Activated CD4-positive, alpha-beta T cell treated with anti-CD3 and anti-CD28 coated beads, Interleukin-2, amount 10 ng/mL, durations not matched to agents 24 days and 14 days (primary cell): ENCODE measurements around the gene KDM2B. TPM values are rescaled to one million over a fixed set of nuclear protein-coding genes. Genes with fewer than 3 reads are reported as not detected.

Source experiments
- DNase-seq: peaks from one replicate; pipeline ENCODE4 v3.0.0; 2022
- H3K27ac Mint-ChIP-seq: one replicate; pipeline ENCODE4 v1.8.0; 2022; ENCODE audit warnings: mild to moderate bottlenecking, mixed read lengths
- H3K27me3 Mint-ChIP-seq: one replicate; pipeline ENCODE4 v1.8.0; 2022; ENCODE audit warnings: mixed read lengths
- H3K36me3 Mint-ChIP-seq: one replicate; pipeline ENCODE4 v1.8.0; 2022; ENCODE audit warnings: low read depth, mild to moderate bottlenecking, mixed read lengths
- H3K4me1 Mint-ChIP-seq: one replicate; pipeline ENCODE4 v1.8.0; 2021; ENCODE audit warnings: mixed read lengths
- H3K4me3 Mint-ChIP-seq: one replicate; pipeline ENCODE4 v1.8.0; 2022; ENCODE audit warnings: mild to moderate bottlenecking, moderate library complexity, mixed read lengths
- H3K9me3 Mint-ChIP-seq: one replicate; pipeline ENCODE4 v1.8.0; 2021; ENCODE audit warnings: mixed read lengths
- intact Hi-C: fragments of 100-400 bp; cut with micrococcal nuclease; formaldehyde crosslinking; loops from one replicate; pipeline ENCODE4 v1.15.1; 2023
- total RNA-seq: library from RNA; stranded (reverse); gene quantifications from 2 replicates; pipeline ENCODE4 v1.2.3, GENCODE V29; 2022

Gene KDM2B
- total RNA-seq, 1 donor from 2014 or later, result 60.7 TPM

DNA sequence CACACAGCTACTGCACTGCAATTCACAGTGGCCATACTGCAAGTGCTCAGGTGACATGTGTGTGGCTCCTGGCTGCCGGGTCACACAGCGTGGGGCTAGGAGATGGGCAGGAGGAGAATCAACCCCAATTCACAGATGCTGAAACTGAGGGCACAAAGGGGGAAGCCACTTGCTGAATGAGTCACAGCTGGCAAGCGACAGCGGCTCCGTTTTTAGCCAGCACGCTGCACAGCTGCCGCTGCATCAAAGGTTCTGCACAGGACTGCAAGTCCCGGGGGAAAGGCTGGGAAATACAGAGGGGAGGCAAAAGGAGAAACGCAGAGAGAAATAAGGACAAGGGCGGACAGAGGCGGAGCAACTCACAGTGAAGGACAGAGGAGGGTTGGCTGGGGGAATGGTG lies 57.9 kb downstream of the KDM2B start:
- Mint-ChIP-seq H3K36me3 (peaks cover 6% of the 10 kb centered on the region), H3K27ac (no peak overlapping the region), H3K27me3 (no peaks in the 10 kb centered on the region), H3K4me3 (no peak overlapping the region), H3K4me1 (peaks cover 3% of the 10 kb centered on the region), H3K9me3 (no peaks in the 10 kb centered on the region)
- intact Hi-C loops, result no loop called here
- DNase-seq, result no peak

- no peak for DNase-seq
- no peaks in the 10 kb centered on the region for H3K27me3 Mint-ChIP-seq
- H3K4me1 Mint-ChIP-seq, result peaks cover 4% of the 10 kb centered on the region
- H3K36me3 Mint-ChIP-seq, result peaks cover 12% of the 10 kb centered on the region
- no peak overlapping the region for H3K4me3 Mint-ChIP-seq
- intact Hi-C loops, result no loop called here
- H3K27ac Mint-ChIP-seq, result no peak overlapping the region
- H3K9me3 Mint-ChIP-seq, result no peaks in the 10 kb centered on the region
Measured at GRCh38 chr12:121520586-121521086, 60.2 kb downstream of the KDM2B start.

DNA sequence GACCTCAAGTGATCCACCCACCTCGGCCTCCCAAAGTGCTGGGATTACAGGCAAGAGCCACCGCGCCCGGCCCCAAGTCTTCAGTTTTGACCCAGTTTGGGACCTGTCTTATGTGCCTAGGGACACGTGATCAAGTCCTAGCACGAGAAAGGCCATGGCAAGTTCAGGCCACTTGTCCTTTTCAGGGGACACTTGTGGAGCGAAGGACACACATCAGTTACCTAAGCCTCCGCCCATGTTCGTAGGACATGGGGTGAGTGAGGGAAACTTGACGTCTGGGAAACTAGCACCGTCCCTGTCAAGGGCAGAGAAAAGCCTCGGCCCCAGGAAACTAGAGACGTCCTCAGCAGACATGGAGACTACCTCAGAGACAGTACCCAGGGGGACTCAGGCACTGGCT lies 60.7 kb downstream of the KDM2B start:
- H3K4me1 Mint-ChIP-seq, result peaks cover 7% of the 10 kb centered on the region
- H3K27me3 Mint-ChIP-seq, result no peaks in the 10 kb centered on the region
- peaks cover 12% of the 10 kb centered on the region for H3K36me3 Mint-ChIP-seq
- H3K27ac Mint-ChIP-seq, result no peak overlapping the region
- H3K4me3 Mint-ChIP-seq, result no peak overlapping the region
- no peak for DNase-seq
- intact Hi-C loops, result no loop called here
- H3K9me3 Mint-ChIP-seq, result no peaks in the 10 kb centered on the region

DNA sequence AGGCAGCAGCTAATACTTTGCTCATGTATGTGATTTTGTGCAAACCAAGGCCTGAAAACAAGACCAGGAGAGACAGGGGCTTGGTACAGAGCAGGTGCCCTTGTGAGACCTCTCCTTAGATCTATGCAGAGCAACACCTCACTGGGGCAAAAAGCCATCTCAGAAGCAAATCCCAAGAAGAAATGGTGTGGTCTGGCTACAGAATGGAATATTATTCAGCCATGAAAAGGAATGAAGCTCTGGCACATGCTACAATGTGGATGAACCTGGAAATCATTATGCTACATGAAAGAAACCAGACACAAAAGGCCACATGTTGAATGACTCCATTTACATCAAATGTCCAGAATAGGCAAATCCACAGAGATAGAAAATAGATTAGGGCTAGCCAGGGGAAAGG lies 61.6 kb downstream of the KDM2B start:
- peaks cover 12% of the 10 kb centered on the region for H3K36me3 Mint-ChIP-seq
- no peaks in the 10 kb centered on the region for H3K27me3 Mint-ChIP-seq
- peaks cover 8% of the 10 kb centered on the region for H3K4me1 Mint-ChIP-seq
- no peak overlapping the region for H3K27ac Mint-ChIP-seq
- no peak for DNase-seq
- intact Hi-C loops, result no loop called here
- H3K4me3 Mint-ChIP-seq, result no peak overlapping the region
- H3K9me3 Mint-ChIP-seq, result no peaks in the 10 kb centered on the region

DNA sequence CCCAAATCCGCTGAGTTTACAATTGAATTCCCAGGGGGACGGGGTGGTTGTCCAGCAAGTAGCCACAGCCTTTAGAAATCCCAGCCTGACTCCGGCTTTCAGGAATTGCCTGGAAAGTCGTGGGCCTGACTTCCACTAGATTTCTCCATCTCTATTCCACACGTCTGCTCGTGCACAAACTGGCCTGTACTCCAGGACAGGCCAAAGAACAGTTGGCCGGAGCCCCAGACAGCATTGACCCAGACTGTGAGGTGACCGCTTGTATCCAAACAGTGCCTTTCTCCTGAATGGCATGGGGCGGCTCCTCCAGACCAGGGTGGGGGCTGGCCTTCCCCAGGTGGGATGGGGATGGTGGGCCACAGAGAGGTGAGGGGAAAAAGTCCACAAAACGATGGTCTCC lies 62.2 kb downstream of the KDM2B start:
- Mint-ChIP-seq H3K36me3 (peaks cover 12% of the 10 kb centered on the region), H3K27me3 (no peaks in the 10 kb centered on the region), H3K4me1 (peaks cover 11% of the 10 kb centered on the region), H3K27ac (no peak overlapping the region), H3K4me3 (no peak overlapping the region), H3K9me3 (no peaks in the 10 kb centered on the region)
- intact Hi-C loops, result no loop called here
- no peak for DNase-seq

DNA sequence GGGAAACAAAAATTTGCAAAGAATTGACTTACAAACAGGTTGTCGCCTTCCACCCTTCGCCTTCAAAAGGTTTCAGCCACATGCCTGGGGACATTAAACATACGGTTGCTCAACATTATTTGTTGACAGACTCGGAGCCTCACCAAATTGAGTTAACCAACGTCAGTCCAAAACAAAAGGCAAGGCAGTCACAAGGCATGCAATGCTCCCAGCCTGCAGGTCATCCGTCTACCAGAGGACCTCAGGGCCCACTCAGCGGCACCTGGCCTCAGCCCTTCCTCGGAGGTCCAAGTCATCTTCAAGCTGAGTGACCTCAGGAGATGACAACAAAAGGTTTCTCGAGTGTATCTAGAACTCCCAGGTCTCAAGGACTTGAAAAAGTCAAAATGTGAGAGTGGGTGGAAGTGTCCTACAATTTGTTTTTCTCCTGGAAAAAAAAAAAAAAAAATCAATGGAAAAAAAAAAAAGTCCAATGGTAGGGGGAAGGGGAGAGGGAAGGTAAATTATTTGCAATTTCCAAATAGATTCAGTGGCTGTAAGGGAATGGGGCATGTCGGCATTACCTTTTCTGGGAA lies 64.3 kb downstream of the KDM2B start:
- DNase-seq, result no peak
- peaks cover 19% of the 10 kb centered on the region for H3K36me3 Mint-ChIP-seq
- H3K27me3 Mint-ChIP-seq, result no peaks in the 10 kb centered on the region
- H3K9me3 Mint-ChIP-seq, result no peaks in the 10 kb centered on the region
- intact Hi-C loops, result no loop called here
- H3K27ac Mint-ChIP-seq, result no peak overlapping the region
- peaks cover 11% of the 10 kb centered on the region for H3K4me1 Mint-ChIP-seq
- no peak overlapping the region for H3K4me3 Mint-ChIP-seq

- intact Hi-C loops, result no loop called here
- Mint-ChIP-seq H3K36me3 (peaks cover 19% of the 10 kb centered on the region), H3K4me1 (peaks cover 7% of the 10 kb centered on the region), H3K4me3 (no peak overlapping the region), H3K27me3 (no peaks in the 10 kb centered on the region), H3K9me3 (no peaks in the 10 kb centered on the region), H3K27ac (no peak overlapping the region)
- DNase-seq, result no peak
Measured at GRCh38 chr12:121515615-121516014, 65.2 kb downstream of the KDM2B start.

GRCh38 chr12:121514184-121514742 lies 66.6 kb downstream of the KDM2B start:
- Mint-ChIP-seq H3K27ac (peak overlapping the region; percentile 64), H3K4me3 (no peak overlapping the region), H3K4me1 (peaks cover 7% of the 10 kb centered on the region), H3K27me3 (no peaks in the 10 kb centered on the region), H3K36me3 (peaks cover 21% of the 10 kb centered on the region), H3K9me3 (no peaks in the 10 kb centered on the region)
- intact Hi-C loops, result no loop called here
- no peak for DNase-seq

DNA sequence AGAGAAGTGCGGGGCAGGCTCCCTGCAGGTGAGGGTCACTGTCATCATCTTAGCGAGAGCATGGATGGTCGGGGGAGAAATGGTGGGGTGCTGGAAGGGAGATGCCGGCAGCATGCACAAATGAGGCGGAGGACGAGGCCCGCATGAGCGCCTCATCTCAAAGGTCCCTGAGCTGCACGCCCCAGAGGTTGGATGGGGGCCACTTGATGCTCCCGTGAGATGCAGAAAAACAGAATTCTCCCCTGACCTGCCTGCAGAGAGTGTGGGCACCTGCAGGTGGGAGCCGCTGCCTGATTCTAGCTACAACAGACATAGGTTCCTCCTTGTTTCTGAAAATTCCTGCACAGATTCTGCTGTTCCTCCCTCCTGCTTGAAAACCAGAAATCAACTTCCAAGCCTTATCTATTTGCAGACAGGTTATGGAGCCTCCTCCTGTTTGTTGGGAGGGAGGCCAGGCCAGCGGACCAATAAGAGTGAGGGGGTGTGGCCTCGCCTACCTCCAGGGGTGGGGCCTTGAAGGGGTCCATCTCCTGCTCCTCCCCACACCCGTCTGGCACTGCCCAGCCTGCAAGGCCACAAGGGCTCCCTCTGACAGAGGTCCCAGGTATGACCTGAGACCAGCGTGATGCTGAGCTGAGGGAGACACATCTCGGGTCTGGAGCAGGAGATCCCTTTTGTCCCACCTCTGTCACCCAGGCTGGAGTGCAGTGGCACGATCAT lies 67.2 kb downstream of the KDM2B start:
- peak overlapping the region; percentile 64 for H3K27ac Mint-ChIP-seq
- intact Hi-C loops, result no loop called here

DNA sequence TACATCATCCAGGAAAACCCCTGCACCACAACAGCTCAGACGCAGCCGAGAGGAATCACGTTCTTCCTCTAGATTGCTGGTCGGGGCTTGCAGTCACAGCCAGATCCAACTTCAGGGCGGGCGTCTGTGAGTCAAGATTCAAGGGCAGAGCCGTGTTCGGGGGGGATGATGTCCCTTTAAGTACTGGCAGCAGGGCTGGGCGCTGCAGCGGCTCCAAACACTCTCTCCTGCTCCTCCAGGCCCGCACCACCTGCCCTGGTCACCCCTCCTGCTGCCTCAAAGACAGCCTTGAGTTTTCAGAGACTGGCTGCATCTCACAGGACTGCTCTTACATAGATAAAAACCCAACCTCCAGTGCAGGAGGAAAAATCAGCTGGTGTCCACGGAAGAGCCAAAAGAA lies 68.3 kb downstream of the KDM2B start:
- DNase-seq, result no peak
- no peaks in the 10 kb centered on the region for H3K27me3 Mint-ChIP-seq
- peaks cover 7% of the 10 kb centered on the region for H3K4me1 Mint-ChIP-seq
- intact Hi-C loops, result no loop called here
- no peak overlapping the region for H3K27ac Mint-ChIP-seq
- H3K36me3 Mint-ChIP-seq, result peaks cover 25% of the 10 kb centered on the region
- no peaks in the 10 kb centered on the region for H3K9me3 Mint-ChIP-seq
- H3K4me3 Mint-ChIP-seq, result no peak overlapping the region

More for the DNA sequence above, 67.2 kb downstream of the KDM2B start:
- Mint-ChIP-seq H3K4me1 (peaks cover 7% of the 10 kb centered on the region), H3K36me3 (peaks cover 20% of the 10 kb centered on the region), H3K4me3 (no peak overlapping the region), H3K27me3 (no peaks in the 10 kb centered on the region), H3K9me3 (no peaks in the 10 kb centered on the region)
- peak; percentile 64 for DNase-seq

GRCh38 chr12:121511916-121512315 lies 68.9 kb downstream of the KDM2B start:
- H3K36me3 Mint-ChIP-seq, result peaks cover 25% of the 10 kb centered on the region
- intact Hi-C loops, result no loop called here
- H3K27me3 Mint-ChIP-seq, result no peaks in the 10 kb centered on the region
- DNase-seq, result no peak
- H3K4me3 Mint-ChIP-seq, result no peak overlapping the region
- H3K4me1 Mint-ChIP-seq, result peaks cover 7% of the 10 kb centered on the region
- no peak overlapping the region for H3K27ac Mint-ChIP-seq
- H3K9me3 Mint-ChIP-seq, result no peaks in the 10 kb centered on the region

DNA sequence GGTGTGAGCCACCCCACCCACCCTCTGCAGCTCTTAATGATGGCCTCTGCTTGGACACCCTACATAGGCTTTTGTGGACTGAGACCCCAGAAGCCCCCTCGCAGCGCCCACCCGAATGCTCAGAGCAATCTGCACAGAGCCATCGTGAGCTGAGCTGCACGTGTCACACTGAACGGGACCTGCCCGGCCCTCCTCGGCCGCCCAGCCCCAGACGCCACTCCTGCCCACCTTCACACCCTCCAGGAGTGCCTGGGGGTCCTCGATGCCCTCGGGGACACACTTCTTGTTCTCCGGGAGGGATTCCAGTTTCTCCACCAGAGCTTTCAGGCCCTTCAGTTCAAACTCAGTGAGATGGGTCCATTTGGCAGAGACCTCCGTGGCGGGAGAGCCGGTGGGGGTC lies 71.5 kb downstream of the KDM2B start:
- Mint-ChIP-seq H3K9me3 (no peaks in the 10 kb centered on the region), H3K27ac (no peak overlapping the region), H3K4me1 (peaks cover 4% of the 10 kb centered on the region), H3K36me3 (peaks cover 20% of the 10 kb centered on the region), H3K27me3 (no peaks in the 10 kb centered on the region), H3K4me3 (no peak overlapping the region)
- intact Hi-C loops, result no loop called here
- no peak for DNase-seq

DNA sequence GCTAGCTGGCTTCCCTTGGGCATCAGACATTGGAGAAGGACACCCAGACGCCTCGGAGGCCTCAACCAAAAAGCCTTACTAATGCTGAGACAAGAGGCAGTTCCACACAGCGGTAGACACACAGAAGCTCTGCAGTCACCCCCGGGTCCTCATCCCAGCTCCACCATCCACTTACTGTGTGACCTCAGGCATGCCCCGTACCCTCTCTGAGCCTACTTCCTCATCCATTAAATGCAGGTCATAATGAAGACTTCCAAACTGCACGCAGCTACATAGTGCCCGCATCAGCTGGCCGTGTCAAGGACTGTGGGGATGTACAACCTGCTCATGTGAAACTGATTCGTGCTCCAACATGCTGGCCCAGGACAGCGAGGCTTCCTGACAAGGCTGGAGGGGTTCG lies 72.3 kb downstream of the KDM2B start:
- no peak overlapping the region for H3K4me3 Mint-ChIP-seq
- H3K4me1 Mint-ChIP-seq, result peaks cover 2% of the 10 kb centered on the region
- H3K27me3 Mint-ChIP-seq, result no peaks in the 10 kb centered on the region
- intact Hi-C loops, result no loop called here
- H3K36me3 Mint-ChIP-seq, result peaks cover 22% of the 10 kb centered on the region
- H3K9me3 Mint-ChIP-seq, result no peaks in the 10 kb centered on the region
- H3K27ac Mint-ChIP-seq, result no peak overlapping the region
- DNase-seq, result no peak

- no peak overlapping the region for H3K27ac Mint-ChIP-seq
- H3K27me3 Mint-ChIP-seq, result no peaks in the 10 kb centered on the region
- no peak for DNase-seq
- no peak overlapping the region for H3K4me3 Mint-ChIP-seq
- intact Hi-C loops, result no loop called here
- H3K4me1 Mint-ChIP-seq, result peaks cover 4% of the 10 kb centered on the region
- H3K9me3 Mint-ChIP-seq, result no peaks in the 10 kb centered on the region
- H3K36me3 Mint-ChIP-seq, result peaks cover 23% of the 10 kb centered on the region
Measured at GRCh38 chr12:121507984-121508383, 72.8 kb downstream of the KDM2B start.
